CD4-positive, alpha-beta T cell treated with Interleukin-6 at 100 ng/mL for 8 hours (primary cell): ENCODE results near the gene TTL.
"Not testable (repeated sequence)": the region's sequence is repeated elsewhere in the genome, so short reads cannot be mapped to it uniquely, and the experiment has no call there.

Experiments used
- DNase-seq: peaks from one replicate; pipeline ENCODE4 v3.0.0-alpha.2; 2020; ENCODE audit warnings: mixed read lengths, low spot score

The TTL gene

GRCh38 chr2:112520234-112520783, 38.4 kb downstream of the TTL start:
- no peak for DNase-seq

- no peak for DNase-seq
Observed at GRCh38 chr2:112523291-112523777, 41.4 kb downstream of the TTL start.

- not testable (repeated sequence) for DNase-seq
Observed at GRCh38 chr2:112524276-112524675, 42.3 kb downstream of the TTL start.

- no peak for DNase-seq
Observed at GRCh38 chr2:112528541-112528940, 46.6 kb downstream of the TTL start.

GRCh38 chr2:112529757-112530156, 47.8 kb downstream of the TTL start:
- no peak for DNase-seq

GRCh38 chr2:112530728-112531127, 48.8 kb downstream of the TTL start:
- no peak for DNase-seq

- DNase-seq = no peak
Observed at GRCh38 chr2:112534826-112535225, 52.9 kb downstream of the TTL start.

- DNase-seq = not testable (repeated sequence)
Observed at GRCh38 chr2:112536665-112537064, 54.7 kb downstream of the TTL start.

GRCh38 chr2:112539306-112539705, 57.4 kb downstream of the TTL start:
- no peak for DNase-seq

- no peak for DNase-seq
Observed at GRCh38 chr2:112540906-112541305, 59.0 kb downstream of the TTL start.

- peak; percentile 53 for DNase-seq
Observed at GRCh38 chr2:112541315-112542122, 59.6 kb downstream of the TTL start.

- peak; percentile 70 for DNase-seq
Observed at GRCh38 chr2:112542123-112542983, 60.4 kb downstream of the TTL start, which contains the start of gene POLR1B. Gene POLR1B (plus strand): TSS chr2:112542465. CDS start chr2:112542495, 30 bp downstream.

GRCh38 chr2:112542984-112543661, 61.2 kb downstream of the TTL start:
- no peak for DNase-seq

- DNase-seq = no peak
Observed at GRCh38 chr2:112547333-112547732, 65.4 kb downstream of the TTL start.

GRCh38 chr2:112548980-112549379, 67.0 kb downstream of the TTL start:
- DNase-seq = no peak

GRCh38 chr2:112566104-112566503, 84.1 kb downstream of the TTL start:
- no peak for DNase-seq

- DNase-seq = not testable (repeated sequence)
Observed at GRCh38 chr2:112566508-112566907, 84.6 kb downstream of the TTL start.

GRCh38 chr2:112572005-112572404, 90.0 kb downstream of the TTL start:
- DNase-seq = no peak

- no peak for DNase-seq
Observed at GRCh38 chr2:112577756-112578155, 95.8 kb downstream of the TTL start.

- DNase-seq = no peak
Observed at GRCh38 chr2:112579241-112579640, 97.3 kb downstream of the TTL start.

- DNase-seq = no peak
Observed at GRCh38 chr2:112580084-112580483, 98.1 kb downstream of the TTL start.

GRCh38 chr2:112582314-112582746, 100.4 kb downstream of the TTL start:
- peak; percentile 59 for DNase-seq
